ENCODE data around the gene CDH23. TPM values are rescaled to one million over a fixed set of nuclear protein-coding genes. Genes with fewer than 3 reads are reported as not detected.

Gene CDH23
- total RNA-seq, 4 donors from 2014 or later, result 0.57 to 5.9 (median 1.0) TPM

DNA sequence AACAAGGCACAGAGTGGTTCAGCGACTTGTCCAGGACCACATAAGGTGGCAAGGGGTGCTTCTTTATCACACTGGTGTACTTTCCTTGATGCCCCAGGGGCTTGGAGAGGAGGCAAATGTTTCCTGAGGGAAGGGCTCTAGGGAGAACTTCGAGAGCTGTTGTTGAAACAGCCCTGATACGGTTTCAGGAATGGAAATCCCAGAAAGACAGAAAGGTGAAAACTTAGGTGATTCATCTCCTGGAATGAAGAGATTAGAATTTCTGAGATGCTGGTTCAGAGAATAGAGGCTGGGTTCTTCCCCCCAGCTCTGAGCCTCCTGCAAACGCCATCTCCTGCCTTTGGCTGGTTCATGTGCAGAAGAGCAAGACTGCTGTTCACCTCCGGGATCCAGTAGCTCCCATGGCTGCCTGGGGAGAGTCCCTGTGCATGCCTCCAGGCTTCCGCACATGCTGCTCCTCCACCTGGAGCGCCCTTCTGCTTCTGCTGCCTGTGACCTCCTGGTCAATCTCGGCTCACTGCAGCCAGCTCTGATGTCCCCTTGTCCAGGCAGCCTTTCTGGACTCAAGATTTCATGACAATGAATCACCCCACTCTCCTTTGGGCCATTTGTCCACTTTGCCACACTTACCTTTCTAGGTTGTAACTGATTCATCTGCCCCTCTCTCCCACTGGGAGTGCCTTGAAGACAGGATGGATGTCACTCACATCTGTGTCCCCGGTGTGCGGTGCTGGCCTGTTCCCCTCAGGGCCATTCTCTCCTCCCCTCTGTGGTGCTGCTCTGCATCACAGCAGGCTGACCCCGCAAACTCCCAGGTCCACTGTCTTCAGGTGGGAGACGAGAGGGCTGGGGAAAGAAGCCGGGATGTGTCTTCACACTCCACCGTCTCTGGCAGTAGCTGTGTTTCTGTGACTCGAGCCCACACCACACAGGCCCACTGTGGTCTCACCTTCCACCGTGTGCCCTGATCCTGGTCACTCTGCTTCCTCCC, 3.6 kb upstream of the CDH23 start:
- H3K9me3 ChIP-seq, result no peaks in the 10 kb centered on the region
- H3K36me3 ChIP-seq, result no peaks in the 10 kb centered on the region
- TF ChIP-seq, protein P1, sequence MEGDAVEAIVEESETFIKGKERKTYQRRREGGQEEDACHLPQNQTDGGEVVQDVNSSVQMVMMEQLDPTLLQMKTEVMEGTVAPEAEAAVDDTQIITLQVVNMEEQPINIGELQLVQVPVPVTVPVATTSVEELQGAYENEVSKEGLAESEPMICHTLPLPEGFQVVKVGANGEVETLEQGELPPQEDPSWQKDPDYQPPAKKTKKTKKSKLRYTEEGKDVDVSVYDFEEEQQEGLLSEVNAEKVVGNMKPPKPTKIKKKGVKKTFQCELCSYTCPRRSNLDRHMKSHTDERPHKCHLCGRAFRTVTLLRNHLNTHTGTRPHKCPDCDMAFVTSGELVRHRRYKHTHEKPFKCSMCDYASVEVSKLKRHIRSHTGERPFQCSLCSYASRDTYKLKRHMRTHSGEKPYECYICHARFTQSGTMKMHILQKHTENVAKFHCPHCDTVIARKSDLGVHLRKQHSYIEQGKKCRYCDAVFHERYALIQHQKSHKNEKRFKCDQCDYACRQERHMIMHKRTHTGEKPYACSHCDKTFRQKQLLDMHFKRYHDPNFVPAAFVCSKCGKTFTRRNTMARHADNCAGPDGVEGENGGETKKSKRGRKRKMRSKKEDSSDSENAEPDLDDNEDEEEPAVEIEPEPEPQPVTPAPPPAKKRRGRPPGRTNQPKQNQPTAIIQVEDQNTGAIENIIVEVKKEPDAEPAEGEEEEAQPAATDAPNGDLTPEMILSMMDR (IDR thresholded peaks at IDR 0.05), result no peak
- TF ChIP-seq POLR2A (IDR thresholded peaks at IDR 0.05), result no peak
- no peak for DNase-seq
- intact Hi-C loops (cut with DNase I), result loop anchor here (10.0 kb wide), 1 partner anchor 422 kb away; no protein-coding TSS in a partner anchor
- 68 to 70% methylated on average over 8 to 13 of the region's 16 CpGs for WGBS, 2 donors
- peaks cover 9 to 22% (median 17%) of the 10 kb centered on the region in 3 donors for H3K4me1 ChIP-seq
- H3K27ac ChIP-seq, result no peak overlapping the region
- no peak overlapping the region for H3K4me3 ChIP-seq
- H3K27me3 ChIP-seq, result peaks cover 0 to 63% (median 7%) of the 10 kb centered on the region in 4 donors

DNA sequence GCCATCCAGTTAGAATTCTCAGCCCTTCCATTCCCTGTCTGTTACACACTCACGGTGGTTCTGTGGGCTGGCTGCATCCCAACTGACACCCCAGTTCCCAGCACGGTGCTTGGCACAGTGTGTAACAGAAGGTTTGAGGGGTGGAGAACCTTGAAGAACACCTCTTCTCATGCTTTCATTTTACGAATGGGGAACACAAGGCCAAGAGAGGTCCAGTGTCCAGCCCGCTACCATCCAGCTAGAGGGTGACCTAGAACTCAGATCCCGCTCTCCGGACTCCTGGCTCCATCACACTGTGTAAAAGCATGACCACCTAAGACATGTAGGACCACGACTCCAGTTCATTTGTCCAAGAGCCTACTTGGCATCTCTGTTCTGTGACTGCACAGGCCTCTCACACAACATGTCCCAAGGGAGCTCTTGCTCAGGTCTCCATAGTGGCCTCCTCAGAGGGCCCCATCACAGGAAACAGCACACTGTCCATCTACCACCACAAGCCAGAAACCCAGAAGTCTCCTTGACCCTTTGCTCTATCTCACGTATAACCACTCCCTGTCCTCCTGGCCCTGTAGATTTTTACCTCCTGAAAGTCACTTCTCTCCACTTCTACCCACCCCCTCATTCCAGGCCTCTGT, 2.8 kb upstream of the CDH23 start:
- H3K9me3 ChIP-seq, result no peaks in the 10 kb centered on the region
- no peaks in the 10 kb centered on the region for H3K36me3 ChIP-seq
- no peak for DNase-seq
- no peak overlapping the region for H3K27ac ChIP-seq
- peaks cover 0 to 72% (median 7%) of the 10 kb centered on the region in 4 donors for H3K27me3 ChIP-seq
- no peak overlapping the region for H3K4me3 ChIP-seq
- peaks cover 11 to 31% (median 20%) of the 10 kb centered on the region in 3 donors for H3K4me1 ChIP-seq
- intact Hi-C loops (cut with DNase I), result loop anchor here (10.0 kb wide), 1 partner anchor 421 kb away; no protein-coding TSS in a partner anchor
- no peak for TF ChIP-seq POLR2A (IDR thresholded peaks at IDR 0.05)
- TF ChIP-seq, protein P1 (IDR thresholded peaks at IDR 0.05), result no peak
- WGBS, 2 donors, result 82 to 91% methylated on average over 5 to 8 of the region's 8 CpGs

DNA sequence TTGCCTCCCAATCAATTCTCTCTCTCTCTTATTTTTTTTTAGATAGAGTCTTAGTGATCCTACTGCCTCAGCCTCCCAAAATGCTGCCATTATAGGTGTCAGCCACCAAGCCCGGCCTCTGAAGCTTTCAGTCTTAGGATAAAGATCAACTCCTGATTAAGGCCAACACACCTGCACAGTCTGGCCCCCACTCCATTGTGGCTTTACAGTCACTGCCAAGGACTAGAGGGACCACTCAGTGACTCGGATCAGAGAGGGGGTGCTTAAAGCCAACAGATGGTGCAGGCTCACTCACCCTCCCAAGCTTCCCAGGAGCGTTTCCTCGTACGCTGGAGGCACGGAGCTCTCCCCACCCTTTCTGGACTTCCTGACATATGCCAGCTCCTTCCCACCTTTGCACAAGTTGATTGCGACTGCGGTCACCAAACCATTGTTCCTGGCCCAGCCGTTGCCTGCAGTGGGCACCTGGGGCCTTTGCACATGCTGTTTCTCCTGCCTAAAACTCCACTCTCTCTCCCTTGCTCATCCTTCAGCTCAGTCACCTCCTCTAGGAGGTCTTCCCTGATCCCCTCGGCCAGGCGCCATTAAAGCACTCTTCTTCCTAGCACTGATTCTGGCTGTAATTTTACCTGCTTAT, 1.7 kb upstream of the CDH23 start:
- TF ChIP-seq, protein P1 (IDR thresholded peaks at IDR 0.05), result no peak
- TF ChIP-seq POLR2A (IDR thresholded peaks at IDR 0.05), result no peak
- no peaks in the 10 kb centered on the region for H3K9me3 ChIP-seq
- peaks cover 11 to 31% (median 20%) of the 10 kb centered on the region in 3 donors for H3K4me1 ChIP-seq
- no peak overlapping the region for H3K4me3 ChIP-seq
- WGBS, 2 donors, result 90 to 91% methylated on average over 10 to 11 of the region's 11 CpGs
- H3K27me3 ChIP-seq, result peaks cover 0 to 74% (median 7%) of the 10 kb centered on the region in 4 donors
- DNase-seq, result no peak
- H3K27ac ChIP-seq, result no peak overlapping the region
- intact Hi-C loops (cut with DNase I), result loop anchor here (5.0 to 10.0 kb wide), 2 partner anchors 167 to 420 kb away; no protein-coding TSS in a partner anchor
- no peaks in the 10 kb centered on the region for H3K36me3 ChIP-seq

- H3K27me3 ChIP-seq, result peaks cover 0 to 74% (median 7%) of the 10 kb centered on the region in 4 donors
- no peak overlapping the region for H3K4me3 ChIP-seq
- H3K4me1 ChIP-seq, result peaks cover 11 to 31% (median 20%) of the 10 kb centered on the region in 3 donors
- 89 to 90% methylated on average over 3 to 4 of the region's 4 CpGs for WGBS, 2 donors
- H3K36me3 ChIP-seq, result no peaks in the 10 kb centered on the region
- intact Hi-C loops (cut with DNase I), result loop anchor here (5.0 to 10.0 kb wide), 2 partner anchors 167 to 419 kb away; no protein-coding TSS in a partner anchor
- H3K9me3 ChIP-seq, result no peaks in the 10 kb centered on the region
- TF ChIP-seq, protein P1 (IDR thresholded peaks at IDR 0.05), result peak in 1 of 6 experiments; percentile 13
- TF ChIP-seq POLR2A (IDR thresholded peaks at IDR 0.05), result no peak
- no peak for DNase-seq
- H3K27ac ChIP-seq, result no peak overlapping the region
Measured at GRCh38 chr10:71395621-71396020, 1.1 kb upstream of the CDH23 start.
